Uterus (tissue), 2 donors: Measurements from ENCODE around the gene TRIM32.

Experiments
- CTCF ChIP-seq, 4 experiments: fragments of 200-600 bp in 2 of 4; fragments of 450-650 bp in 2 of 4; sonication (generic) in 2 of 4; IDR thresholded peaks; one replicate each; pipeline ENCODE4 v1.5.1; 2016 to 2019; ENCODE audit warnings: antibody characterized with exemption in 4 of 4, mild to moderate bottlenecking in 2 of 4, moderate library complexity in 1 of 4
- POLR2A ChIP-seq, 2 donors: fragments of 450-650 bp; IDR thresholded peaks; one replicate each; pipeline ENCODE4 v1.6.1; 2016; ENCODE audit warnings: antibody characterized with exemption in 2 of 2, mild to moderate bottlenecking in 1 of 2, moderate library complexity in 1 of 2

- TF ChIP-seq CTCF (IDR thresholded peaks at IDR 0.05), result no peak
- no peak for TF ChIP-seq POLR2A (IDR thresholded peaks at IDR 0.05)
Observed at GRCh38 chr9:116733010-116733641, 46.0 kb downstream of the TRIM32 start.
